Effector CD4-positive, alpha-beta T cell (primary cell): ENCODE data around the gene NME7.
"Not testable (repeated sequence)": the region's sequence is repeated elsewhere in the genome, so short reads cannot be mapped to it uniquely, and the experiment has no call there.

Experiments used
- DNase-seq: peaks from one replicate; pipeline ENCODE4 v3.0.0-alpha.2; 2020

Gene NME7

GRCh38 chr1:169300854-169301253, 66.7 kb downstream of the NME7 start:
- no peak for DNase-seq

GRCh38 chr1:169298441-169298840, 69.2 kb downstream of the NME7 start:
- no peak for DNase-seq

- DNase-seq, result no peak
Measured at GRCh38 chr1:169295846-169296245, 71.8 kb downstream of the NME7 start.

- DNase-seq, result no peak
Measured at GRCh38 chr1:169295425-169295824, 72.2 kb downstream of the NME7 start.

- DNase-seq, result no peak
Measured at GRCh38 chr1:169289016-169289415, 78.6 kb downstream of the NME7 start.

GRCh38 chr1:169288011-169288414, 79.6 kb downstream of the NME7 start:
- no peak for DNase-seq

GRCh38 chr1:169287280-169287679, 80.3 kb downstream of the NME7 start:
- no peak for DNase-seq

- not testable (repeated sequence) for DNase-seq
Measured at GRCh38 chr1:169281562-169281961, 86.0 kb downstream of the NME7 start.

- DNase-seq, result no peak
Measured at GRCh38 chr1:169271098-169271497, 96.5 kb downstream of the NME7 start.

- no peak for DNase-seq
Measured at GRCh38 chr1:169266133-169266532, 101.5 kb downstream of the NME7 start.

- DNase-seq, result no peak
Measured at GRCh38 chr1:169263059-169263458, 104.5 kb downstream of the NME7 start.

GRCh38 chr1:169261884-169262283, 105.7 kb downstream of the NME7 start:
- DNase-seq, result no peak

GRCh38 chr1:169260478-169261151, 107.0 kb downstream of the NME7 start:
- no peak for DNase-seq

GRCh38 chr1:169259816-169260215, 107.8 kb downstream of the NME7 start:
- DNase-seq, result no peak

- no peak for DNase-seq
Measured at GRCh38 chr1:169250795-169251194, 116.8 kb downstream of the NME7 start.

GRCh38 chr1:169250022-169250421, 117.6 kb downstream of the NME7 start:
- no peak for DNase-seq

GRCh38 chr1:169249611-169250010, 118.0 kb downstream of the NME7 start:
- no peak for DNase-seq

GRCh38 chr1:169245706-169246105, 121.9 kb downstream of the NME7 start:
- DNase-seq, result no peak

- no peak for DNase-seq
Measured at GRCh38 chr1:169240449-169241232, 127.0 kb downstream of the NME7 start.

- DNase-seq, result no peak
Measured at GRCh38 chr1:169236880-169237279, 130.7 kb downstream of the NME7 start.

GRCh38 chr1:169236143-169236542, 131.5 kb downstream of the NME7 start:
- no peak for DNase-seq

GRCh38 chr1:169235568-169235967, 132.0 kb downstream of the NME7 start:
- no peak for DNase-seq

GRCh38 chr1:169234780-169235179, 132.8 kb downstream of the NME7 start:
- no peak for DNase-seq

GRCh38 chr1:169217636-169218035, 150.0 kb downstream of the NME7 start:
- no peak for DNase-seq
